Right lung (tissue), 10 donors: ENCODE data around the gene MMP25. TPM values are rescaled to one million over a fixed set of nuclear protein-coding genes. Genes with fewer than 3 reads are reported as not detected.

ENCODE experiments used
- DNase-seq, 2 donors: peaks; one replicate each; pipeline ENCODE4 v3.0.0-alpha.2; 2013
- long read RNA-seq, 8 donors: transcript quantifications; one replicate each; lab custom pipeline, GENCODE V29; 2026
- polyA plus RNA-seq, 5 donors: library from polyadenylated mRNA; unstranded; fragments of 120-200 nt; gene quantifications; one replicate each; pipeline versions ENCODE4 v1.2.1 to v1.2.3, GENCODE V29; 2013; ENCODE audit warnings: inconsistent platforms in 1 of 5, low replicate concordance in 1 of 5; ENCODE audit not compliant: insufficient read length in 5 of 5, insufficient read depth in 1 of 5

Gene MMP25
- 1 to 10 TPM; 1.4 to 3.4 (median 2.1) TPM for polyA plus RNA-seq
- long read RNA-seq, donor 1: 0 reads
- long read RNA-seq, donor 2: 0 reads
- long read RNA-seq, donor 3, partial matches to known transcripts: 6 of 6 reads
- long read RNA-seq, donor 3, other reads (novel, unspliced or antisense): 0 of 6 reads
- long read RNA-seq, donor 4: 0 reads
- long read RNA-seq, donor 5: 0 reads
- long read RNA-seq, donor 6: 0 reads
- long read RNA-seq, donor 7, partial matches to known transcripts: 5 of 5 reads
- long read RNA-seq, donor 7, other reads (novel, unspliced or antisense): 0 of 5 reads
- long read RNA-seq, donor 8: 0 reads

- no peak for DNase-seq
These were observed at the start of gene MMP25 for GRCh38 chr16:3045758-3046640. TSS of gene MMP25 (plus strand) at chr16:3046561. CDS start at chr16:3046918, 357 bp downstream.

GRCh38 chr16:2999929-3000328 lies 46.4 kb upstream of the MMP25 start:
- DNase-seq: no peak

DNA sequence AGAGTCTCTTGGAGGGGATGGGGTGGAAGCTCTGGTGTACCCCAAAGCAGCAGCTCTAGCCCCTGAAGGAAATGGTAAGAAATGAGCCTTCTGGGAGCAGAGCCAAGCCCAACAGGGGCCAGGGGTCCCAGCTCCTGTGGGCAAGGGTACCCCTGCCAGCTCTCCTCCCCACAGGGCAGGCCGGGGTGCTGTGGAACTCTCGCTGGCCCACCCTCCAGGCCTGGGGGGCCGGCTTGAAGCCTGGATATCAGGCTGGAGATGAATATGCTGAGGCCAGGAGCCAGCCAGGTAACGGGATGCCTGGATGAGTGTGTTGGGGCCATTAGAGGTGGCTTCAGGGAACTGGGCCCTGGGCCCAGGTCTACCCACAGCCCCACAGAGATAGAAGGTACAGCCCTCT lies 45.8 kb upstream of the MMP25 start:
- no peak for DNase-seq

GRCh38 chr16:3001316-3001715 lies 45.0 kb upstream of the MMP25 start:
- DNase-seq: no peak

GRCh38 chr16:3003582-3004270 lies 42.6 kb upstream of the MMP25 start:
- peak; percentile 94 for DNase-seq

DNA sequence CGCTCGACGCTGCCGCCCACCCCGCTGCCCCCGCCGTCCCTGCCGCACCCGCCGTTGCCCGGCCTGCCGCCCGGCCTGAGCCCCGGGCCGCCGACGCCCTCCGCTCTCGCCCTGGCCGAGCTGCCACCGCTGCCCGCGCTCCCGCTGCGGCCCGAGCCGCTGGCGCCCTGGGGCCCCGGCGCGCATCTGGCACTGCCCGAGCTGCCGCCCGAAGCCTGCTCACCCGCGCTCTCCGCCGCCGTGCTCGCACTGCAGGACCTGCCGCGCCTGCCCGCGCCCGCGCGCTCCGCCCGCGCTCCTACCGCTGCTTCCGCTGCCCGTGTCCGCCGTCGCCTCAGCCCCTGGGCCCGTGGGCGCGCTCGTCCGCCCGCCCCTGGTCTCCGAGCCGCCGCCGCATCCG lies 42.0 kb upstream of the MMP25 start:
- no peak for DNase-seq

GRCh38 chr16:3004781-3005284 lies 41.5 kb upstream of the MMP25 start:
- DNase-seq: no peak

GRCh38 chr16:3007059-3007956 lies 39.1 kb upstream of the MMP25 start:
- no peak for DNase-seq

- no peak for DNase-seq
These were observed 38.2 kb upstream of the MMP25 start for GRCh38 chr16:3007957-3008689.

DNA sequence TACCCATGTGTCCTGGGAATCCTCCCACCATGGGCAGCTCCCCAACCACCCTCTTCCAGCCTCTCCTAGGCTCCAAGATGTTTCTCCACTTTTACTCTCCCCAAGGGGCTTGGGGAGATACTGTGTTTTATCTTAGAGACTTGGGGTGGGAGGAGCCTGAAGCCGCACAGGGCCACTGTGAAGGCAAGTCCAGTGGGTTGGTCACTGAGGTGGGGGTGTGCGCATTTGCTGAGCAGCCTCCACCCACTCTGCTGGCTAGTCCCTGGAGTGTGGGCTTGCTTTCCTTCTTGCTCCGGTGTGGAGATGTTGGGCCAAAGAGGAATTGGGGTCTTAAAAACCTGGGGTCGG lies 37.7 kb upstream of the MMP25 start:
- DNase-seq: no peak

GRCh38 chr16:3009568-3010390 lies 36.6 kb upstream of the MMP25 start:
- peak in 1 of 2 donors; percentile 81 for DNase-seq

DNA sequence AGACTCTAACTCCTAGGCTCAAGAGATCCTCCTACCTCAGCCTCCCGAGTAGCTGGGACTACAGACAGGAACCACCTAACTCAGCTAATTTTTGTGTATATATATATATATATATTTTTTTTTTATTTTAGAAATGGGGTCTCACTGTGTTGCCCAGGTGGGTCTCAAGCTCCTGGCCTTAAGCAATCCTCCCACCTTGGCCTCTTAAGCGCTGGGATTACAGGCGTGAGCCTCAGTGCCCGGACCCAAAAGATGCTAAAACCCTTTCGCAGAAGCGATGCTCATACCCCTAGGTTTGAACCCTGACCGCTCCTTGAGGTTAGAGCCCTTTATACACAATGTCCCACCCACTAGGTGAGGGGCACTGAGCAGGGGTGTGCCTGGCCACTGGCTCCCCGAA lies 35.9 kb upstream of the MMP25 start:
- no peak for DNase-seq

- DNase-seq: no peak
These were observed 34.1 kb upstream of the MMP25 start for GRCh38 chr16:3012246-3012645.

DNA sequence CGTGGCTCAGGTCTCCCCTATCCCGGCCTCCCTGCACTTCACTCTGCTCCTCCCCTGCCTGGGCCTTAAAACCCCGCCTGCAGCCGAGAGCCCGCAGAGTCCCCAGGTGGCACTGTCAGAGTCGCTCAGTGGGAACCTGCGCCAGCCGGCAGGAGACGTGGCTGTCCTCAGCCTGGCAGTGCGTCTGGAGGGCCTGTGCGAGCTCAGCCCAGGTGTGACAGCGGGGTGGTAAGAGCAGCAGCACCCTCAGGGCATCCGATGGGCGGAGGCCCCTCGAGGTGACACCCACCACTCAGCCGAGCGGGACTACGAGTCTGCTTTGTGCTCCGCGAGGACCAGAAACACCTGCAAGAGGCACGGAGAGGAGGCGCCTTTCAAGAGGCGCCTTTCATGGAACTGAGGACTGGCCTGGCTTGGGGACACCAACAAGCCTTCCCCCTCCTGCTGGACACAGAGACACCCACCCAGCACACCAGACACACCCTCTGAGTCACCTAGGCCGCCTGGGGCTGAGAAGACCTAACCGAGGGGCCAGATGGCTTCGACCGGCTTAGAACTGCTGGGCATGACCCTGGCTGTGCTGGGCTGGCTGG lies 33.4 kb upstream of the MMP25 start, which contains the start of gene CLDN9:
TSS of gene CLDN9 (plus strand) at position 96 of the 593 bp plus-strand sequence. CDS start at position 536, 440 bp downstream.
- DNase-seq: no peak

GRCh38 chr16:3013491-3013951 lies 32.8 kb upstream of the MMP25 start:
- no peak for DNase-seq

DNA sequence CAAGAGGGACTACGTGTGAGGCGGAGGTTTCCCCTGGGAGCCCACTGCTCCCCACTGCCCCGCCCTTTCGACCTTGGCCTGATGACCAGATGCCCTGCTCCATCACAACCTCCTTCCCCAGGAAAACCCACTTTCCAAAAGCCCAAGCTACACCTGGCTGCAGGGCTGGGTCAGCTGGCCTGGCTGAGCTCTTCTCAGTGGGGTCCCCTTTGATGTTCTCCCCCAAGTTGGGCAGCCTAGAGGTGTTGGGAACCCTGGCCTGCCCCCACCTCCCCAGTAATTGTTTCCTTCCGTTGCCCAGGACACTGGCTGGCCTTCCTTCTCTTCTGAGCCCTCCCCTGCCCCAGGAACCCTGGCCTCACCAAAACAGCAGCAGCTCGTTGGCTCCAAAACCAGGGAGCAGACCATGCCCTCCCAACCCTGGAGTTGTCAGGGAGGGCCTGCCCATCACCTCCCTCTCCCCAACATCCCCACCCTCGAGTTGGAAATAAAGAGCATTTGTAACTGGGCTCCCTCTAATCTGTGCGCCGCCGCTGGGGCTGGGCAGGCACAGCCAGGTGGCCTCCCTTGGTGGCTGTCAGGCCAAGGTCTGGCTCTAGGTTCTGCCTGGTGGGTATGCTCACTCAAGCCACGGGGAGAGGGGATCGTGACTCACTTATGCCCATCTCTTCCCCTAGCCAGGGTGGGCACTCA lies 32.2 kb upstream of the MMP25 start:
- no peak for DNase-seq

GRCh38 chr16:3014971-3015370 lies 31.4 kb upstream of the MMP25 start:
- DNase-seq: no peak

- no peak for DNase-seq
These were observed 30.4 kb upstream of the MMP25 start for GRCh38 chr16:3015865-3016521.
